H1 (cell line): ENCODE measurements around the gene KIAA1755. TPM values are rescaled to one million over a fixed set of nuclear protein-coding genes. Genes with fewer than 3 reads are reported as not detected.

Source experiments
- CTCF ChIA-PET: fragments of 300-600 bp; sonication (Branson Sonifier 250); formaldehyde crosslinking; loops from one replicate; lab custom pipeline; 2021; ENCODE audit not compliant: partially characterized antibody; lab: Charles Lee
- POLR2A ChIA-PET: fragments of 300-600 bp; sonication (Branson Sonifier 250); formaldehyde crosslinking; loops from one replicate; lab custom pipeline; 2021; ENCODE audit warnings: inconsistent platforms; ENCODE audit not compliant: partially characterized antibody; lab: Charles Lee
- DNase-seq, 2 experiments: peaks; one replicate each; pipeline versions ENCODE4 v3.0.0 to v3.0.0-alpha.2; 2010 to 2022; ENCODE audit warnings: low spot score in 2 of 2, low read depth in 1 of 2, mixed read lengths in 1 of 2
- FAIRE-seq: peaks from 2 replicates; lab custom pipeline; 2011; peaks lifted over from hg19 to GRCh38; lab: Jason Lieb, UNC
- H2AFZ ChIP-seq: 2 replicates; pipeline ENCODE4 v1.8.1; 2012; ENCODE audit warnings: low read length, inconsistent platforms
- H2AK5ac ChIP-seq: 2 replicates; pipeline ENCODE4 v1.6.1; 2013; ENCODE audit warnings: low read depth, low read length
- H2BK120ac ChIP-seq: replicated peaks from 2 replicates; pipeline ENCODE3; 2013; ENCODE audit warnings: low read depth, low read length, inconsistent platforms
- H2BK12ac ChIP-seq: 2 replicates; pipeline ENCODE4 v1.6.1; 2013; ENCODE audit warnings: low read depth, low read length
- H2BK15ac ChIP-seq: 2 replicates; pipeline ENCODE4 v1.6.1; 2013; ENCODE audit warnings: low read length
- H2BK20ac ChIP-seq: 2 replicates; pipeline ENCODE4 v1.6.1; 2013; ENCODE audit warnings: low read length
- H2BK5ac ChIP-seq: 2 replicates; pipeline ENCODE4 v1.6.1; 2013; ENCODE audit warnings: low read depth, low read length
- H3K14ac ChIP-seq: 2 replicates; pipeline ENCODE4 v1.6.1; 2013; ENCODE audit warnings: inconsistent platforms; ENCODE audit not compliant: insufficient read length
- H3K18ac ChIP-seq: 2 replicates; pipeline ENCODE4 v1.6.1; 2013; ENCODE audit warnings: low read length; ENCODE audit errors: extremely low read depth
- H3K23ac ChIP-seq: 2 replicates; pipeline ENCODE4 v1.6.1; 2013; ENCODE audit warnings: inconsistent platforms; ENCODE audit not compliant: insufficient read length
- H3K23me2 ChIP-seq: 2 replicates; pipeline ENCODE4 v1.6.1; 2013; ENCODE audit warnings: low read depth, low read length
- H3K27ac ChIP-seq: 2 replicates; pipeline ENCODE4 v1.6.1; 2011; ENCODE audit warnings: low read depth, low read length, inconsistent platforms
- H3K27me3 ChIP-seq, 4 experiments: replicated peaks in 1 of 4; 1 replicate in 1 of 4; 2 replicates in 3 of 4; pipeline versions ENCODE4 v1.6.1 to v1.8.1; 2011 to 2013; ENCODE audit warnings: low read length in 3 of 4, mild to moderate bottlenecking in 3 of 4, inconsistent platforms in 2 of 4, mixed read lengths in 2 of 4, moderate library complexity in 1 of 4; ENCODE audit not compliant: control insufficient read depth in 3 of 4, insufficient read depth in 3 of 4; ENCODE audit errors: extremely low read depth in 1 of 4
- H3K36me3 ChIP-seq, 4 experiments: 2 replicates each; pipeline versions ENCODE4 v1.6.1 to v1.8.1; 2011 to 2013; ENCODE audit warnings: mild to moderate bottlenecking in 4 of 4, low read length in 3 of 4, moderate library complexity in 2 of 4, control low read depth in 1 of 4, inconsistent platforms in 1 of 4; ENCODE audit not compliant: insufficient read depth in 4 of 4, control insufficient read depth in 2 of 4
- H3K4ac ChIP-seq: replicated peaks from 2 replicates; pipeline ENCODE3; 2013; ENCODE audit warnings: low read length, low read depth, mixed read lengths, inconsistent platforms; ENCODE audit not compliant: insufficient read length
- H3K4me1 ChIP-seq, 4 experiments: replicated peaks in 1 of 4; 1 replicate in 1 of 4; 2 replicates in 3 of 4; pipeline versions ENCODE4 v1.6.1 to v1.8.1; 2011 to 2013; ENCODE audit warnings: low read length in 3 of 4, inconsistent platforms in 2 of 4, mixed read lengths in 1 of 4; ENCODE audit not compliant: insufficient read depth in 4 of 4, control insufficient read depth in 3 of 4
- H3K4me2 ChIP-seq, 2 experiments: 2 replicates each; pipeline versions ENCODE4 v1.6.1 to v1.8.1; 2011 to 2013; ENCODE audit warnings: low read depth in 2 of 2, low read length in 2 of 2, control low read depth in 1 of 2, inconsistent platforms in 1 of 2, mild to moderate bottlenecking in 1 of 2; ENCODE audit not compliant: insufficient read depth in 1 of 2
- H3K4me3 ChIP-seq, 4 experiments: fragments of 200-600, 300-600 bp in 1 of 4; sonication (generic), shearing (Covaris generic), sonication (Bioruptor Twin) in 1 of 4; 2 replicates each; pipeline versions ENCODE4 v1.5.1 to v1.8.1; 2011 to 2016; ENCODE audit warnings: low read length in 4 of 4, low read depth in 3 of 4, control low read depth in 2 of 4, inconsistent platforms in 2 of 4, mild to moderate bottlenecking in 2 of 4, mixed read lengths in 1 of 4, moderate library complexity in 1 of 4; ENCODE audit not compliant: insufficient read depth in 2 of 4; ENCODE audit errors: extremely low read depth in 1 of 4
- H3K56ac ChIP-seq: replicated peaks from 2 replicates; pipeline ENCODE3; 2013; ENCODE audit warnings: low read depth, mild to moderate bottlenecking, mixed read lengths, low read length, inconsistent platforms; ENCODE audit not compliant: insufficient read length
- H3K79me1 ChIP-seq: 2 replicates; pipeline ENCODE4 v1.6.1; 2013; ENCODE audit warnings: low read depth, low read length, control low read depth
- H3K79me2 ChIP-seq, 2 experiments: 2 replicates each; pipeline versions ENCODE4 v1.6.1 to v1.8.1; 2012 to 2013; ENCODE audit warnings: low read length in 2 of 2, mild to moderate bottlenecking in 2 of 2, inconsistent platforms in 1 of 2; ENCODE audit not compliant: insufficient read depth in 2 of 2, control insufficient read depth in 1 of 2
- H3K9ac ChIP-seq, 4 experiments: replicated peaks in 1 of 4; 1 replicate in 1 of 4; 2 replicates in 3 of 4; pipeline versions ENCODE4 v1.6.1 to v1.8.1; 2011 to 2013; ENCODE audit warnings: low read depth in 3 of 4, low read length in 3 of 4, control low read depth in 2 of 4, mild to moderate bottlenecking in 2 of 4, moderate library complexity in 2 of 4, inconsistent platforms in 1 of 4; ENCODE audit errors: extremely low read depth in 1 of 4
- H3K9me3 ChIP-seq, 2 experiments: 2 replicates each; pipeline versions ENCODE4 v1.6.1 to v1.8.1; 2012 to 2013; ENCODE audit warnings: mild to moderate bottlenecking in 2 of 2, moderate library complexity in 2 of 2, control low read depth in 1 of 2, inconsistent platforms in 1 of 2, low read depth in 1 of 2, low read length in 1 of 2, mixed read lengths in 1 of 2; ENCODE audit not compliant: insufficient read depth in 2 of 2
- H4K20me1 ChIP-seq, 2 experiments: replicated peaks in 1 of 2; 2 replicates each; pipeline versions ENCODE3 to v1.8.1; 2011 to 2013; ENCODE audit warnings: inconsistent platforms in 2 of 2, low read length in 2 of 2, mild to moderate bottlenecking in 1 of 2; ENCODE audit not compliant: insufficient read depth in 2 of 2, control insufficient read depth in 1 of 2
- H4K5ac ChIP-seq: 2 replicates; pipeline ENCODE4 v1.6.1; 2013; ENCODE audit warnings: low read length, low read depth, mixed read lengths, inconsistent platforms; ENCODE audit not compliant: insufficient read length
- H4K8ac ChIP-seq: 2 replicates; pipeline ENCODE4 v1.8.0; 2013; ENCODE audit warnings: mild to moderate bottlenecking, moderate library complexity, low read length, inconsistent platforms; ENCODE audit not compliant: insufficient read depth; ENCODE audit errors: extremely low read depth
- H4K91ac ChIP-seq: replicated peaks from 2 replicates; pipeline ENCODE3; 2013; ENCODE audit warnings: low read length, mixed read lengths, inconsistent platforms; ENCODE audit not compliant: insufficient read length
- ATF3 ChIP-seq: IDR thresholded peaks from 2 replicates; pipeline ENCODE4 v1.6.1; 2011; ENCODE audit warnings: low read depth, mild to moderate bottlenecking, low read length; ENCODE audit not compliant: insufficient read depth
- CHD1 ChIP-seq: IDR thresholded peaks from 2 replicates; pipeline ENCODE4 v1.6.1; 2012; ENCODE audit warnings: low read depth, low read length, improper control_type of control experiment
- POLR2A ChIP-seq, 2 experiments: IDR thresholded peaks; 1 replicate in 1 of 2; 2 replicates in 1 of 2; pipeline ENCODE4 v1.6.1; 2011; ENCODE audit warnings: low read depth in 2 of 2, low read length in 2 of 2, mild to moderate bottlenecking in 2 of 2; ENCODE audit errors: control extremely low read depth in 1 of 2
- TAF1 ChIP-seq: IDR thresholded peaks from 2 replicates; pipeline ENCODE4 v1.6.1; 2011; ENCODE audit warnings: mild to moderate bottlenecking, low read depth, low read length
- TCF12 ChIP-seq: IDR thresholded peaks from 2 replicates; pipeline ENCODE4 v1.6.1; 2011; ENCODE audit warnings: low read depth, mild to moderate bottlenecking, low read length
- WGBS, 2 experiments: shearing (Covaris generic) in 1 of 2; methylation state at CpG; one replicate each; pipeline versions ENCODE4 v1.1.6 to v1.1.7; 2013 to 2015; ENCODE audit warnings: low lambda C conversion rate in 2 of 2, mixed read lengths in 2 of 2, inconsistent platforms in 1 of 2, low coverage in 1 of 2, missing lambda C conversion rate in 1 of 2; ENCODE audit not compliant: insufficient replicate concordance in 2 of 2, insufficient coverage in 1 of 2, insufficient read length in 1 of 2; ENCODE audit errors: extremely low coverage in 1 of 2, missing lambda C conversion rate in 1 of 2; 5-methylcytosine and 5-hydroxymethylcytosine counted together
- polyA plus RNA-seq, 7 experiments: library from polyadenylated mRNA; depleted of rRNA in 3 of 7; stranded (reverse) in 5 of 7; unstranded in 2 of 7; fragments of >200 nt in 5 of 7; fragments of 200-250 nt in 2 of 7; gene quantifications; 1 replicate in 5 of 7; 2 replicates in 1 of 7; 4 replicates in 1 of 7; pipeline versions ENCODE4 v1.2.1 to v1.2.3, GENCODE V29; 2011 to 2013; ENCODE audit warnings: missing spikeins in 2 of 7, mixed read lengths in 2 of 7
- total RNA-seq: library from RNA; stranded (reverse); fragmentation: NEBNext Ultra II Directional; extraction: Animal tissue kit (Norgen Biotek cat#: 25700); gene quantifications from 2 replicates; pipeline ENCODE4 v1.2.1, GENCODE V29; 2021

KIAA1755 gene
- total and polyA plus RNA-seq, 2 of the 8 experiments (the other 6 are each of a cell fraction or from before 2014, with no cell fraction given), result 0.23 TPM; not detected in 1

DNA sequence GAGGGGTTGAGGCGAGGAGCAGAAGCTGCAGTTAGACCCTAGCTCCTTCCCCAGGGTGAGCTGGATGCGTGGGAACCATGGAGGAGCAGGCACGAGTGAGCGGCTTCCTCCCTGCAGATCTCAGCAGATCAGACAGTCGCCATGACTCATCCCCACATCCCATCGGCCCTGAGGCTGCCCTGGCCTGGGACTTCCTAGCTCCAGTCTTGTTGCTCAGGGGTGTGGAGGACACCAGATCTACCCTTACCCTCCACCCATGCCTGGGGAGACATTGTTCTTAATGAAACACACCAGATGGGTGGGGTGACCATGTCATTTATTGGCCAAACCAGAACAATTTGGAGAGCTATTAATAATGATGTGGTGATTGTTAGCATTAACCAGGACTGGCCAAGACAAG is 59.2 kb downstream of the KIAA1755 start:
- POLR2A ChIA-PET, result no interaction called here
- Histone ChIP-seq H3K4me1 (no peaks in the 10 kb centered on the region), H3K27ac (no peak overlapping the region), H4K5ac (no peak overlapping the region), H2BK20ac (no peak overlapping the region), H3K23ac (no peak overlapping the region), H3K27me3 (no peaks in the 10 kb centered on the region), H4K20me1 (no peaks in the 10 kb centered on the region), H3K18ac (no peak overlapping the region), H3K9me3 (no peaks in the 10 kb centered on the region), H3K79me2 (no peaks in the 10 kb centered on the region), H4K8ac (no peak overlapping the region), H3K4ac (no peak overlapping the region), H2AFZ (no peak overlapping the region), H3K4me2 (no peak overlapping the region), H3K14ac (no peak overlapping the region), H3K4me3 (no peak overlapping the region), H2BK120ac (no peak overlapping the region), H3K9ac (no peak overlapping the region), H2BK5ac (no peak overlapping the region), H4K91ac (no peak overlapping the region), H2BK15ac (no peak overlapping the region), H2BK12ac (no peak overlapping the region), H3K56ac (no peak overlapping the region), H3K79me1 (no peaks in the 10 kb centered on the region), H3K36me3 (no peaks in the 10 kb centered on the region), H2AK5ac (no peak overlapping the region), H3K23me2 (no peaks in the 10 kb centered on the region)
- FAIRE-seq, result no peak
- DNase-seq, result no peak
- CTCF ChIA-PET, result interaction anchor here (0.9 to 3.5 kb wide), 9 partner anchors 10 to 88 kb away, joined by 3 to 22 read pairs (median 5); no protein-coding TSS in a partner anchor
- 81% methylated on average over 6 of the region's 6 CpGs; no CpG with 5 or more reads in 1 of the 2 experiments for WGBS, 2 experiments
- no peak for TF ChIP-seq ATF3
- TF ChIP-seq CHD1, result no peak
- no peak for TF ChIP-seq TCF12
- TF ChIP-seq TAF1, result no peak
- TF ChIP-seq POLR2A (IDR thresholded peaks at IDR 0.05; ENCODE audit: control extremely low read depth in 1 of 2, low read depth in 2 of 2, low read length in 2 of 2), result no peak
